Breast epithelium (tissue), 4 donors: ENCODE measurements around the gene NFIB. TPM values are rescaled to one million over a fixed set of nuclear protein-coding genes. Genes with fewer than 3 reads are reported as not detected.

Experiments
- DNase-seq, 2 donors: peaks; one replicate each; pipeline ENCODE4 v3.0.0-alpha.2; 2019; ENCODE audit warnings: low spot score in 2 of 2
- H3K27ac ChIP-seq, 2 donors: fragments of 200-600 bp; sonication (generic) in 1 of 2; one replicate each; pipeline ENCODE4 v1.5.1; 2016 to 2019; ENCODE audit warnings: mild to moderate bottlenecking in 1 of 2
- H3K27me3 ChIP-seq, 2 donors: fragments of 200-600 bp; sonication (generic) in 1 of 2; one replicate each; pipeline versions ENCODE4 v1.5.1 to v1.6.0; 2017 to 2019; ENCODE audit warnings: control low read depth in 1 of 2, mild to moderate bottlenecking in 1 of 2
- H3K36me3 ChIP-seq: fragments of 200-600 bp; one replicate; pipeline ENCODE4 v1.5.1; 2019
- H3K4me1 ChIP-seq, 2 donors: fragments of 200-600 bp; sonication (generic); one replicate each; pipeline ENCODE4 v1.5.1; 2016 to 2019; ENCODE audit warnings: control low read depth in 1 of 2
- H3K4me3 ChIP-seq, 3 donors: fragments of 200-600 bp; sonication (generic); 1 replicate in 2 of 3; 2 replicates in 1 of 3; pipeline ENCODE4 v1.5.1; 2016 to 2019; ENCODE audit warnings: mild to moderate bottlenecking in 3 of 3, moderate library complexity in 2 of 3
- H3K9me3 ChIP-seq, 2 donors: fragments of 200-600 bp; sonication (generic) in 1 of 2; one replicate each; pipeline ENCODE4 v1.5.1; 2016 to 2019; ENCODE audit warnings: control low read depth in 1 of 2
- CTCF ChIP-seq, 3 donors: fragments of 450-650 bp; IDR thresholded peaks; one replicate each; pipeline ENCODE4 v1.5.1; 2016 to 2017; ENCODE audit warnings: antibody characterized with exemption in 3 of 3, mild to moderate bottlenecking in 3 of 3, moderate library complexity in 3 of 3
- POLR2A ChIP-seq: fragments of 450-650 bp; IDR thresholded peaks from one replicate; pipeline ENCODE4 v1.6.1; 2016; ENCODE audit warnings: antibody characterized with exemption, mild to moderate bottlenecking, moderate library complexity
- POLR2AphosphoS5 ChIP-seq, 3 donors: sonication (generic); formaldehyde crosslinking; IDR thresholded peaks; one replicate each; pipeline ENCODE4 v1.6.1; 2017; ENCODE audit warnings: antibody characterized with exemption in 3 of 3
- intact Hi-C: fragments of 100-400 bp; cut with DNase I; formaldehyde crosslinking; loops from one replicate; pipeline ENCODE4 v1.15.1; 2023; ENCODE audit warnings: low total_unique reads
- total RNA-seq, 3 donors: library from RNA; depleted of rRNA; stranded (reverse); fragments of >200 nt; gene quantifications; one replicate each; pipeline ENCODE4 v1.1.0, GENCODE V29; 2016

The NFIB gene
- total RNA-seq, 3 donors from 2014 or later, result 95.2 to 237 (median 105) TPM

DNA sequence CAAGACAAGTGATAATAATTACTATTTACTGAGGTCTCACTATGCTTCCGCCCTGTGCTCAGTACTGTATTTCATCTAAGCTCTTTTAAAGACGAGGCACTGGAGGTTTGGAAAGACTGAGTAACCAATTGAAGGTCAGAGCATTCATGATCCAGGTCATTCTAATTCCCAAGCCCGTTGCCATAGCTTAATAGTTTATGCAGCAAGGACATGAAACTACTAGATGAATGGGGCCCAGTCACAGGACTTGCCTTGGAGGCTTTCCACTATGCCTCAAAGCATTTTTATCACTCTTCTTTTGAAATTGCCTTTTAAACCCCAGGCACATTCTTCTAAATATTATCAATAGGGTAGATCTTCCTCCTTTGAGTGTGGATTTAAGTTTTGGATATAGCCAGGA is 17.2 kb upstream of the NFIB start:
- TF ChIP-seq POLR2AphosphoS5 (IDR thresholded peaks at IDR 0.05) (no peak), CTCF (IDR thresholded peaks at IDR 0.05) (no peak), POLR2A (no peak)
- no peak overlapping the region for H3K4me3 ChIP-seq
- no peaks in the 10 kb centered on the region for H3K27me3 ChIP-seq
- no peaks in the 10 kb centered on the region for H3K36me3 ChIP-seq
- no peaks in the 10 kb centered on the region for H3K4me1 ChIP-seq
- no peaks in the 10 kb centered on the region for H3K9me3 ChIP-seq
- intact Hi-C loops, result no loop called here
- DNase-seq, result no peak
- H3K27ac ChIP-seq, result peak overlapping the region; percentile 57 to 68

DNA sequence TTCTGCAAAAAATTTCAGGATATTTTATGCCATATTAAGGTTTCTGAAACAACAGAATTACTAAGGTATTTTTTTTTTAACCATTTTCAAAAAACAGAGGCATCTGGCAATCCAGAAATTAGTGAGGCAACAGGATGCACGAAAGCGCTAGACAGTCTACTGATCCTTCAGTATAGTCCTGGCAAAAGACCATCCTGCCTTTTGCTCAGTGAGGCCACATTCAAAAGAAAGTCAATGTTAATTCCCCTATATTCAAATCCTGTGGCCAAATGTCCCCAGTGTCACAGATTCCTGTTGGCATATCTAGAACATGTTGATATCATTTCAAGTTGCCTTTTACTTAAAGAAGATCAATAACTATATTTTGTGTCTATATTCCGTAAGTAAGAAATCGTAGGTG is 13.1 kb upstream of the NFIB start:
- Histone ChIP-seq H3K4me3 (no peak overlapping the region), H3K27ac (peak overlapping the region; percentile 66 to 75), H3K36me3 (no peaks in the 10 kb centered on the region), H3K4me1 (no peaks in the 10 kb centered on the region), H3K27me3 (no peaks in the 10 kb centered on the region), H3K9me3 (no peaks in the 10 kb centered on the region)
- DNase-seq, result no peak
- intact Hi-C loops, result no loop called here
- TF ChIP-seq CTCF (IDR thresholded peaks at IDR 0.05) (no peak), POLR2A (no peak), POLR2AphosphoS5 (IDR thresholded peaks at IDR 0.05) (no peak)

GRCh38 chr9:14326264-14326826 is 12.4 kb upstream of the NFIB start:
- TF ChIP-seq POLR2AphosphoS5 (IDR thresholded peaks at IDR 0.05) (no peak), POLR2A (no peak), CTCF (IDR thresholded peaks at IDR 0.05) (no peak)
- H3K36me3 ChIP-seq, result no peaks in the 10 kb centered on the region
- no peak for DNase-seq
- no peak overlapping the region for H3K4me3 ChIP-seq
- H3K27me3 ChIP-seq, result no peaks in the 10 kb centered on the region
- H3K27ac ChIP-seq, result peak overlapping the region; percentile 50 to 75
- intact Hi-C loops, result no loop called here
- no peaks in the 10 kb centered on the region for H3K4me1 ChIP-seq
- no peaks in the 10 kb centered on the region for H3K9me3 ChIP-seq

GRCh38 chr9:14325147-14325546 is 11.2 kb upstream of the NFIB start:
- Histone ChIP-seq H3K9me3 (no peaks in the 10 kb centered on the region), H3K4me3 (no peak overlapping the region), H3K27me3 (no peaks in the 10 kb centered on the region), H3K4me1 (no peaks in the 10 kb centered on the region), H3K27ac (peak overlapping the region in 1 of 2 donors; percentile 99), H3K36me3 (no peaks in the 10 kb centered on the region)
- no peak for DNase-seq
- TF ChIP-seq CTCF (IDR thresholded peaks at IDR 0.05) (no peak), POLR2A (no peak), POLR2AphosphoS5 (IDR thresholded peaks at IDR 0.05) (no peak)
- intact Hi-C loops, result no loop called here

- Histone ChIP-seq H3K4me3 (no peak overlapping the region), H3K27ac (peak overlapping the region; percentile 99), H3K9me3 (no peaks in the 10 kb centered on the region), H3K27me3 (no peaks in the 10 kb centered on the region), H3K36me3 (no peaks in the 10 kb centered on the region), H3K4me1 (no peaks in the 10 kb centered on the region)
- no peak for DNase-seq
- intact Hi-C loops, result no loop called here
- TF ChIP-seq POLR2A (no peak), CTCF (IDR thresholded peaks at IDR 0.05) (no peak), POLR2AphosphoS5 (IDR thresholded peaks at IDR 0.05) (no peak)
These were observed 10.2 kb upstream of the NFIB start for GRCh38 chr9:14323985-14324650.
